Measurements from ENCODE around the gene LELP1.

Gene LELP1

GRCh38 chr1:153229076-153229829, 26.0 kb downstream of the LELP1 start:
- peak in 1 of 2 donors; percentile 9 for DNase-seq (ENCODE audit: low read depth in 2 of 2)

- no peak for DNase-seq (ENCODE audit: low read depth in 2 of 2)
Measured at GRCh38 chr1:153231363-153231762, 28.1 kb downstream of the LELP1 start.

- no peak for DNase-seq (ENCODE audit: low read depth in 2 of 2)
Measured at GRCh38 chr1:153231785-153232184, 28.6 kb downstream of the LELP1 start.

DNA sequence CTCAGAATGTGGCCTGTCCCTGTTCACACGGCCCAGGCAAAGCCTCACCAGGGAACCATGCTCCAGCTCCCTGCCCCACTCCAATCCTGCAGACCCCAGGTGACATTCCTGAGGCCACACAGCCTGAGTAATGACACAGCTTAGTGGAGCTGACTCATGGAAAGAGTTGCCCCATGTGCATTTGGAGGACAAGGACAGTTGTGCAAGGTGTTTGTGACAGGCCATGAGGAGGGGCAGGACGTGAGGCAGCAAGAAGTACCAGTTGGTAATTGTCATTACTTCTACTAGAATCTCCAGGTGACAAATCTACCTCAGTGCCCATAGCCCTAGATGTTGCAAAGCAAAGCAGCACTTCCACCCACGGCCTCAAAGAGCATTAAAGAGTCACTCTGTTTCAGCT, 29.3 kb downstream of the LELP1 start:
- no peak for DNase-seq (ENCODE audit: low read depth in 2 of 2)

DNA sequence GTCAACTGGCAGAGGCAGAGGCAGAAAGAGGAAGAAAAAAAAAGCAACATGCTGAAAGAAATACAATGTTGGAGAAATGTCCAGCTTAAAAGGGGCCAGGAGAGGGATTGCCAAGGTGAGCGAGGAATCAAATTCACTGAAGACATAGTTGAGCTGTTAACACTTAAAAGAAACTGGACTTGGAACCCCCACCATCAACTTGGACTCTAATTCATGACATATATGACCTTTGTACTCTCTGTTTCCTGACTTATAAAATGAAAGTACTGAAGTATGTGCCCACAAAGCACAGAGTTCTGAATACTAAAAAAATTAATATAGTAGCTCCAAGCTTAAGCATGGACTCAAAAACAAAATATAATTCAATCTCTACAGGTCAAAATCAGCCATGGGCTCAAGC, 30.2 kb downstream of the LELP1 start:
- no peak for DNase-seq (ENCODE audit: low read depth in 2 of 2)

DNA sequence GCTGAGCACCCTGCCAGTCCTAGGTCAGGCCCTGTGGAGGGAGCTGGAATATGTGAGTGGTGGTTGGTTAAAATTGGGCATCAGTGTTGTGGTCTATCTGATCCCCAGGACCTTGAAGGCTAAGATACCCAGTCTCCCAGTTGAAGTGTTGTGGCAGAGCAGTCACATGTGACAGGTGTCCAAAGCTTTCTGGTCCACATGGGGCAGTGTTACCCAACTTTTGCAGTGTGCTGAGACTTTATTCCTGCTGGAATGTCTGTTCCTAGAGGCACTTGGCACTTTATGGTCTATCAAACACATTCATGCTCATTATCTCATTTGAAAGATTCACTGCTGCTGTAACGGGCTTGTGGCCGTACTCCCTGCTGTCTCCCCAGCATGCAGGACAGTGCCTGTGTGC, 35.3 kb downstream of the LELP1 start:
- no peak for DNase-seq (ENCODE audit: low read depth in 2 of 2)

DNA sequence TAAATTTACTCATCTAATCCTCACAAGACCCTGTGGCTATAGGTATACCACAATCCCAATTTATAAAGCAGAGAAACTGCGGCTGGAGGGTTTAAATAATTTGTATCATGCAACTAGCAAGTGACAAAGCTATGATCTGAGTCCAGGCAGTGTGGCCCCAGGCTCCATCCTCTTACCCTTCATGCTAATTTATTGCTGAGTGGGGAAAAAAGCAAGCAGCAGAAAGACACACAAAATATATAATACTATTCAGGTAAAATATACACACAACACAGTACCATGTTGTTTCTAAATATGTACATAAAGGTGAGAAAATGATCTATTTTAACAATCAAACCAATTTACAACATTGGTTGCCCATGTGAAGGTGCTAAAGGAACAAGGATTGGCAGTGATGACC, 38.9 kb downstream of the LELP1 start:
- DNase-seq (ENCODE audit: low read depth in 2 of 2): no peak

DNA sequence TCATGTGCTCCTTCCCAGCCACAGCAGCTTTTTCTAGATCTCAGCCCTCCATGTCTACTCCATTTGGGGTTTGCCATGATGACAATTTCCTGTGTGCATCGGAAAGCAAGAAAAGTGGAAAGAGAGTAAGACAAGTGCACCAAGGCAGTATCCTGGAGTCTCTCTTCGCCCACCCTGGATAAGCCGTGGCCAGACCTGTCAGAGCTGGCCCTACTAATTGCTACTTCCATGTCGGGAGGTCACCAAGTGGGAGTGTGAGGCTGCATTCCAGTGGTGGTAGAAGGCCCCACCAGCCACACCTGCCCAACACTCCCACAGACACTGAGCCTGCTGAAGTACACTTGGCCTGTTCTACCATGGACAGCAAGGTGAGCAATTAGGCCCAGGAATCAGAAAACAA, 42.2 kb downstream of the LELP1 start:
- no peak for DNase-seq (ENCODE audit: low read depth in 2 of 2)

DNA sequence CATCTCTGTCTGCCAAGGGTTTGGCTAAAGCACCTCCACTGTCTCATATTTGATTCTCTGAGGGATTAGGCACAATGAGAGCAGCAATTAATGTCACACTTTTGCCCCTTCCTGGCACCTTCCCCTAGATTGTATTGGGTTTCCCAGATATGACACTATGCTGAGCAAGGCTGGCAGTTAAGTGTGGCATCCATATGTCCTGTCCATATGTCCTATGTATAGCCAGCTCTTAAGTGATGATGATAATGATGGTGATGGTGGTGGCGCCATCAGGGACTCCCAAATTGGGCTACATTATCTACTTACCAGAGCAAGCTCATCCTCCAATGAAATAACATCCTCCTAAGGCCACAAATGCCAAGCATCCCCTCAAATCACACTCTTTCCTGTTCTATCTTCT, 42.8 kb downstream of the LELP1 start:
- no peak for DNase-seq (ENCODE audit: low read depth in 2 of 2)

- no peak for DNase-seq (ENCODE audit: low read depth in 2 of 2)
Measured at GRCh38 chr1:153246825-153247224, 43.6 kb downstream of the LELP1 start.

DNA sequence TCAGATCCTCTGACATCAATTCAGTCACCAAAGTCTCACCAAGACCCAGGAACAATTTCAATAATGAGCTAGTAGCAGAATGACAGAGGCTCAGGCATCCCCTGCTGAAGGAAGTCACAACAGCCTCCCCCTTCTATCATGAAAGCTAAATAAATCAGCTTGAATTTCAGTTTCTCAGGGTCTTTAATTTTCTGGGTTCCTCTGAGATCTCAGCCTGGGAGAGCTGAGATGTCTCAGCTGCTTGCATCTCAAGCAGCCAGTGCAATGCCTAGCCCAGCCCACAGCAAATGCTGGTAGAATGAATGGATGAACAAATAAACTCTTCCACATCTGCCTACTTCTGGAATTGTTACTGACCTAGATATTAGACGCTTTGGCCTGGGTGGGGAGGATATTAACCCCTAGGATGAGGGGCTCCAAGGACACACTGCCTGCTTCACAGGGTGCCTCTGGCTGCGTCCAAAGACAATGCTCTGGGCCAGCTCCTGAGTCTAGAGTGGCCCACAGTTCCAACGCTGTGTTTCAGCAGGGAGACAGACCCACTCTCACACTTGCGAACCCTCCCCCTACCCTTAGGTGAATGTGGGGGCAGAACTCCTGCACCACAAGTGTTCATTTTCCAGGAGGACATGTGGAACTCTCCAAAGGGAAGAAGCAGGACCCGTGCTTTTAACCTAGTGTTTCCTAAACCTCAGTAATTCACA, 45.1 kb downstream of the LELP1 start:
- no peak for DNase-seq (ENCODE audit: low read depth in 2 of 2)

GRCh38 chr1:153250166-153250565, 46.9 kb downstream of the LELP1 start:
- DNase-seq (ENCODE audit: low read depth in 2 of 2): no peak

- DNase-seq (ENCODE audit: low read depth in 2 of 2): no peak
Measured at GRCh38 chr1:153251087-153251486, 47.9 kb downstream of the LELP1 start.

GRCh38 chr1:153251562-153251961, 48.3 kb downstream of the LELP1 start:
- no peak for DNase-seq (ENCODE audit: low read depth in 2 of 2)

DNA sequence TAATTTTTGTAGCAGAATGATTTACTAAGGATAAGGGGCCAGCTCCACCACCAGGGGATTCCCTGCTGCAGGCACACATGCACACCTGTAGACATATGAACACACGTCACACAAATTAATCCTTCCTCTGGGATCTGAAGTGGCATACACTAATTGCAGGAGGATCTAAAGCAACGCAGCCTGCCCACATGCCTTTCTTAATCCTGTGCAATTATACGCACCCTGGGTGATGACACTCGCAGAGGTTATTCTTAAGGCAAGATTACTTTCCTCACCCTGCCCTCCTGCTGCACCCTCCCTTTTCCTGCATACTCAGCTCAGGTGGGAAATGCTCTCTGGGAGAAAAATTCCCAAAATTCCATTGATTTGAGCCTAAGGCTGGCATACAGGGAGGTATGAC, 48.8 kb downstream of the LELP1 start:
- no peak for DNase-seq (ENCODE audit: low read depth in 2 of 2)

- DNase-seq (ENCODE audit: low read depth in 2 of 2): no peak
Measured at GRCh38 chr1:153253076-153253475, 49.8 kb downstream of the LELP1 start.

GRCh38 chr1:153253693-153254092, 50.5 kb downstream of the LELP1 start:
- no peak for DNase-seq (ENCODE audit: low read depth in 2 of 2)

Data from stimulated activated CD4-positive, alpha-beta T cell treated with anti-CD3 and anti-CD28 coated beads, Interleukin-1b, Interleukin-23, amount 100 ng/mL, for 4 hours (primary cell).